ENCODE data around the gene CABLES1. TPM values are rescaled to one million over a fixed set of nuclear protein-coding genes. Genes with fewer than 3 reads are reported as not detected.

Gene CABLES1
- total RNA-seq, 1 experiment from 2014 or later, result 11.8 TPM

DNA sequence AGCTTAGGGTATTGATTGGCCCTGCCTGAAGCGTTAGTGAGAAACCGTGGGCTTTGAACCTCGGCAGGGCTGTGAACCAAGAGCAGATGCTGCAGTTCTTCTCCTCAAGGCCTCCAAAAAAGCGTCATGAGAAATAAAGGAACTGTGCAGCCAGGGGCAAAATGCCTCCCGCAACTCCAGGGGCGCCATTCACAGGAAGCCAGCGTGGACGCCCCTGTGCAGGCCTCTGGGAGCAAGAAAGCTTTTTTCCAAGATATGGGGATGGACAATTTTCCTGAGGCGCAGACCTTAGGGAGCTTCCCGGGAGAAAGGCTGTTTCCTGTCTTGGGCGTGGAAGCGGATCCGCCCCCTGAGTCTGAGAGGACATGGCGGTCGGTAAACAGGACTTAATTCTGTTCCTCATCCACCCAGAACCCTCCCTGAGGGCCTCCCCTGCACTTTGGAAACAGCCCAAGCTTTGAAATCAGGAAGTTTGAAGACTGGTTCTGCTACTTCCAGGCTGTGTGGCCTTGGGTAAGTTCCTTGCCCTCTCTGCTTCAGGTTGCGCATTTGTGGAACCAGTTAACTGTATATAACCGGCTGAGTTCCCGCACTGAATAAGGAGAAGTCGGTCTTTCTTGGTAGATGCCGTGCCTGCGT, 29.6 kb upstream of the CABLES1 start:
- Histone ChIP-seq H3F3A (ENCODE audit: insufficient read depth, low read depth) (peaks cover 65% of the 10 kb centered on the region), H3K4me1 (replicated peaks; ENCODE audit: insufficient read depth) (peaks cover 66% of the 10 kb centered on the region), H4K20me1 (ENCODE audit: insufficient read depth) (no peaks in the 10 kb centered on the region), H3K4me3 (no peak overlapping the region), H2AFZ (no peak overlapping the region), H3K36me3 (ENCODE audit: low read depth) (no peaks in the 10 kb centered on the region), H3K9me3 (ENCODE audit: insufficient read depth, low read depth) (no peaks in the 10 kb centered on the region), H3K9me2 (ENCODE audit: insufficient read depth) (no peaks in the 10 kb centered on the region), H3K4me2 (peak overlapping the region; percentile 69), H3K27ac (peak overlapping the region; percentile 91), H3K27me3 (ENCODE audit: insufficient read depth, low read depth) (no peaks in the 10 kb centered on the region), H3K79me2 (ENCODE audit: low read depth) (no peaks in the 10 kb centered on the region)
- POLR2A ChIA-PET (ENCODE audit: unreplicated experiment), result interaction anchor here (0.5 kb wide), 1 partner anchor 173 kb away, joined by 6 read pairs; the partner anchor contains the start of gene RBBP8
- peak; percentile 37 to 55 for DNase-seq
- BruUV-seq (replicated peaks), result TSS peak; percentile 18
- intact Hi-C loops (cut with micrococcal nuclease; ENCODE audit: unreplicated experiment), result loop anchor here (1.0 to 5.0 kb wide), 3 partner anchors 10 to 73 kb away; no protein-coding TSS in a partner anchor
- CTCF ChIA-PET, result interaction anchor here (0.9 kb wide), 1 partner anchor 26 kb away, joined by 11 read pairs; no protein-coding TSS in a partner anchor
- TF ChIP-seq EZH2 (IDR thresholded peaks at IDR 0.05; ENCODE audit: low read depth), result no peak
- TF ChIP-seq, protein P1, sequence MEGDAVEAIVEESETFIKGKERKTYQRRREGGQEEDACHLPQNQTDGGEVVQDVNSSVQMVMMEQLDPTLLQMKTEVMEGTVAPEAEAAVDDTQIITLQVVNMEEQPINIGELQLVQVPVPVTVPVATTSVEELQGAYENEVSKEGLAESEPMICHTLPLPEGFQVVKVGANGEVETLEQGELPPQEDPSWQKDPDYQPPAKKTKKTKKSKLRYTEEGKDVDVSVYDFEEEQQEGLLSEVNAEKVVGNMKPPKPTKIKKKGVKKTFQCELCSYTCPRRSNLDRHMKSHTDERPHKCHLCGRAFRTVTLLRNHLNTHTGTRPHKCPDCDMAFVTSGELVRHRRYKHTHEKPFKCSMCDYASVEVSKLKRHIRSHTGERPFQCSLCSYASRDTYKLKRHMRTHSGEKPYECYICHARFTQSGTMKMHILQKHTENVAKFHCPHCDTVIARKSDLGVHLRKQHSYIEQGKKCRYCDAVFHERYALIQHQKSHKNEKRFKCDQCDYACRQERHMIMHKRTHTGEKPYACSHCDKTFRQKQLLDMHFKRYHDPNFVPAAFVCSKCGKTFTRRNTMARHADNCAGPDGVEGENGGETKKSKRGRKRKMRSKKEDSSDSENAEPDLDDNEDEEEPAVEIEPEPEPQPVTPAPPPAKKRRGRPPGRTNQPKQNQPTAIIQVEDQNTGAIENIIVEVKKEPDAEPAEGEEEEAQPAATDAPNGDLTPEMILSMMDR (conservative IDR thresholded peaks at IDR 0.05), result no peak

GRCh38 chr18:23106575-23106974, 28.7 kb upstream of the CABLES1 start:
- no peaks in the 10 kb centered on the region for H4K20me1 ChIP-seq (ENCODE audit: insufficient read depth)
- H3K9me3 ChIP-seq (ENCODE audit: insufficient read depth, low read depth), result no peaks in the 10 kb centered on the region
- H3K9me2 ChIP-seq (ENCODE audit: insufficient read depth), result no peaks in the 10 kb centered on the region
- H3K4me3 ChIP-seq, result no peak overlapping the region; the same call in 1 of the 2 replicates
- peak overlapping the region; percentile 91 for H3K27ac ChIP-seq
- peak overlapping the region; percentile 69 for H3K4me2 ChIP-seq
- ChIA-PET CTCF (no interaction called here), POLR2A (ENCODE audit: unreplicated experiment) (no interaction called here)
- intact Hi-C loops (cut with micrococcal nuclease; ENCODE audit: unreplicated experiment), result loop anchor here (1.0 to 5.0 kb wide), 3 partner anchors 9 to 74 kb away; no protein-coding TSS in a partner anchor
- H3K27me3 ChIP-seq (ENCODE audit: insufficient read depth, low read depth), result no peaks in the 10 kb centered on the region
- no peaks in the 10 kb centered on the region for H3K36me3 ChIP-seq (ENCODE audit: low read depth)
- no TSS peak for BruUV-seq (replicated peaks)
- DNase-seq, result peak; percentile 79 to 91
- H3K4me1 ChIP-seq (replicated peaks; ENCODE audit: insufficient read depth), result peaks cover 66% of the 10 kb centered on the region
- no peak for TF ChIP-seq EZH2 (IDR thresholded peaks at IDR 0.05; ENCODE audit: low read depth)
- TF ChIP-seq, protein P1 (conservative IDR thresholded peaks at IDR 0.05), result no peak
- H2AFZ ChIP-seq, result no peak overlapping the region
- H3K79me2 ChIP-seq (ENCODE audit: low read depth), result no peaks in the 10 kb centered on the region
- peaks cover 58% of the 10 kb centered on the region for H3F3A ChIP-seq (ENCODE audit: insufficient read depth, low read depth)

DNA sequence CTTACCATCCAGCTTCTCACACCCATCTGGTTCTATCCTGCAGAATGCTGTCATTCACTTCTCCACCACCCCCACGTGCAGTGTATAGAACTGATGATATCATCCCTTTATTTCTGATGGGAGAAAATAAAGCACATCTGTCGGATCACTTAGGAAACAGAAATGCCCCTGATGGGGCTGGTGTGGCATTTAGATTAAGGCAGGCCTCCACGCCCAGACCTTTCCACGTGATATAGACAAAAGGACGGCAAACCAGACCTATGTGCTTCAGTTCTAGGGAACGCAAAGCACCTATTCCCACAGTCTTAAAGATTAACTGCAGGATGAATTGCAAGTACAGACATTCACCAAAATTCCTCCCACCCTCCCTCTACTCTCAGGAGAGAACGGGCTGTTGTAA, 27.6 kb upstream of the CABLES1 start:
- POLR2A ChIA-PET (ENCODE audit: unreplicated experiment), result interaction anchor here (0.6 kb wide), 2 partner anchors 353 to 494 kb away, joined by 5 to 8 read pairs; no protein-coding TSS in a partner anchor

More for the DNA sequence above, 27.6 kb upstream of the CABLES1 start:
- Histone ChIP-seq H3K4me2 (peak overlapping the region; percentile 69; the same call in 1 of the 2 replicates), H4K20me1 (ENCODE audit: insufficient read depth) (no peaks in the 10 kb centered on the region), H3K4me3 (no peak overlapping the region), H3K27ac (peak overlapping the region; percentile 91), H2AFZ (no peak overlapping the region), H3K9me2 (ENCODE audit: insufficient read depth) (no peaks in the 10 kb centered on the region), H3K4me1 (replicated peaks; ENCODE audit: insufficient read depth) (peaks cover 57% of the 10 kb centered on the region), H3K79me2 (ENCODE audit: low read depth) (no peaks in the 10 kb centered on the region), H3K9me3 (ENCODE audit: insufficient read depth, low read depth) (no peaks in the 10 kb centered on the region), H3F3A (ENCODE audit: insufficient read depth, low read depth) (peaks cover 48% of the 10 kb centered on the region), H3K36me3 (ENCODE audit: low read depth) (no peaks in the 10 kb centered on the region), H3K27me3 (ENCODE audit: insufficient read depth, low read depth) (no peaks in the 10 kb centered on the region)
- BruUV-seq (replicated peaks), result no TSS peak
- no peak for DNase-seq
- CTCF ChIA-PET, result no interaction called here
- no peak for TF ChIP-seq EZH2 (IDR thresholded peaks at IDR 0.05; ENCODE audit: low read depth)
- TF ChIP-seq, protein P1 (conservative IDR thresholded peaks at IDR 0.05), result no peak
- intact Hi-C loops (cut with micrococcal nuclease; ENCODE audit: unreplicated experiment), result loop anchor here (5.0 kb wide), 1 partner anchor 75 kb away; no protein-coding TSS in a partner anchor
